Measurements from ENCODE around the gene IL4R.

DNA sequence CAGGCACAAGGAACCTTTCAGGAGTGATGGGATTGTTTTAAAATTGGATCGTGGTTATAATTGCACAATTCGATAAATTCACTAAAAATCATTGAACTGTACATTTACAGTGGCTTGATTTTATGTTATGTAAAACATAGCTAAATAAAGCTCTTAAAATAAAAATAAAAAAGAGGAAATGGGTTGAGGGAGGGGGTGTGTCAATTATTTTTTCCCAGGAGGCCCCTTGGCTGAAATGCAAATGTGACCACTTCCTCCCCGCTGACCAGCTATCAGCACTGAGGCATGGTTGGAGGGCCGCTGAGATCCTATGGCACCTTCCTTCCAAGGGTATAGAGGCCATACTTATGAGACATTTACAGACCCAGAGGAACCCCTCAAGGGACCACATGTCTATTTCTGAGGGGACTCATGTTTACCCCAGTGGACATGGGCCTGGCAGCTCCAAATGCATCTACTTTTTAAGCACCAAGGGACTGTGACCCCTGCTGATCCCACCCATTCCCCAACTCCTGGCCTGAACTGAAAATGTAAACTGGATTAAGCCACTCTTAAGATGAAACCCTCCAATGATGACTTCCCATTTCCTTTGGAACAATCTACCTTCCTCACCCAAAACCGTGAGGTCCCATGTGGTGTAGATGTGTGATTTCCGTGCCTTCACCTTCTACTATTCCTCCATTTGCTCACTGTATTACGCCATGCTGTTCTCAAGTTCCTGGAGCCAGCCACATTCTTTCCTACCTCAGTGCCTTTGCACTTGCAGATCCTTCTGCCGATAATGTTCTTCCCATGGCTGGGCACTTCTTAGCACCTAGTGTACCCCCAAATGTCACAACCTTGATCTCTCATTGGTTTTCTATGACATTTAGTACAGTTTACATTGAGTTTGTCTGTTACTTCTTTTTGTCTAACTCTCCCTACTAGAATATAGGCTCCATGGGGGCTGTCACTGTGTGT, 85.4 kb downstream of the IL4R start:
- TF ChIP-seq, protein P1, sequence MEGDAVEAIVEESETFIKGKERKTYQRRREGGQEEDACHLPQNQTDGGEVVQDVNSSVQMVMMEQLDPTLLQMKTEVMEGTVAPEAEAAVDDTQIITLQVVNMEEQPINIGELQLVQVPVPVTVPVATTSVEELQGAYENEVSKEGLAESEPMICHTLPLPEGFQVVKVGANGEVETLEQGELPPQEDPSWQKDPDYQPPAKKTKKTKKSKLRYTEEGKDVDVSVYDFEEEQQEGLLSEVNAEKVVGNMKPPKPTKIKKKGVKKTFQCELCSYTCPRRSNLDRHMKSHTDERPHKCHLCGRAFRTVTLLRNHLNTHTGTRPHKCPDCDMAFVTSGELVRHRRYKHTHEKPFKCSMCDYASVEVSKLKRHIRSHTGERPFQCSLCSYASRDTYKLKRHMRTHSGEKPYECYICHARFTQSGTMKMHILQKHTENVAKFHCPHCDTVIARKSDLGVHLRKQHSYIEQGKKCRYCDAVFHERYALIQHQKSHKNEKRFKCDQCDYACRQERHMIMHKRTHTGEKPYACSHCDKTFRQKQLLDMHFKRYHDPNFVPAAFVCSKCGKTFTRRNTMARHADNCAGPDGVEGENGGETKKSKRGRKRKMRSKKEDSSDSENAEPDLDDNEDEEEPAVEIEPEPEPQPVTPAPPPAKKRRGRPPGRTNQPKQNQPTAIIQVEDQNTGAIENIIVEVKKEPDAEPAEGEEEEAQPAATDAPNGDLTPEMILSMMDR (IDR thresholded peaks at IDR 0.05): no peak
- TF ChIP-seq POLR2A (IDR thresholded peaks at IDR 0.05): no peak

Measured in testis (tissue), 2 donors.